NK-92 (cell line): ENCODE data around the gene CROT.
"Not testable (repeated sequence)": the region's sequence is repeated elsewhere in the genome, so short reads cannot be mapped to it uniquely, and the experiment has no call there.

Experiments
- DNase-seq: peaks from one replicate; lab custom pipeline; 2025; ENCODE audit not compliant: unreplicated experiment; lab: John Stamatoyannopoulos, UW

The CROT gene, protein sequence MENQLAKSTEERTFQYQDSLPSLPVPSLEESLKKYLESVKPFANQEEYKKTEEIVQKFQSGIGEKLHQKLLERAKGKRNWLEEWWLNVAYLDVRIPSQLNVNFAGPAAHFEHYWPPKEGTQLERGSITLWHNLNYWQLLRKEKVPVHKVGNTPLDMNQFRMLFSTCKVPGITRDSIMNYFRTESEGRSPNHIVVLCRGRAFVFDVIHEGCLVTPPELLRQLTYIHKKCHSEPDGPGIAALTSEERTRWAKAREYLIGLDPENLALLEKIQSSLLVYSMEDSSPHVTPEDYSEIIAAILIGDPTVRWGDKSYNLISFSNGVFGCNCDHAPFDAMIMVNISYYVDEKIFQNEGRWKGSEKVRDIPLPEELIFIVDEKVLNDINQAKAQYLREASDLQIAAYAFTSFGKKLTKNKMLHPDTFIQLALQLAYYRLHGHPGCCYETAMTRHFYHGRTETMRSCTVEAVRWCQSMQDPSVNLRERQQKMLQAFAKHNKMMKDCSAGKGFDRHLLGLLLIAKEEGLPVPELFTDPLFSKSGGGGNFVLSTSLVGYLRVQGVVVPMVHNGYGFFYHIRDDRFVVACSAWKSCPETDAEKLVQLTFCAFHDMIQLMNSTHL

DNA sequence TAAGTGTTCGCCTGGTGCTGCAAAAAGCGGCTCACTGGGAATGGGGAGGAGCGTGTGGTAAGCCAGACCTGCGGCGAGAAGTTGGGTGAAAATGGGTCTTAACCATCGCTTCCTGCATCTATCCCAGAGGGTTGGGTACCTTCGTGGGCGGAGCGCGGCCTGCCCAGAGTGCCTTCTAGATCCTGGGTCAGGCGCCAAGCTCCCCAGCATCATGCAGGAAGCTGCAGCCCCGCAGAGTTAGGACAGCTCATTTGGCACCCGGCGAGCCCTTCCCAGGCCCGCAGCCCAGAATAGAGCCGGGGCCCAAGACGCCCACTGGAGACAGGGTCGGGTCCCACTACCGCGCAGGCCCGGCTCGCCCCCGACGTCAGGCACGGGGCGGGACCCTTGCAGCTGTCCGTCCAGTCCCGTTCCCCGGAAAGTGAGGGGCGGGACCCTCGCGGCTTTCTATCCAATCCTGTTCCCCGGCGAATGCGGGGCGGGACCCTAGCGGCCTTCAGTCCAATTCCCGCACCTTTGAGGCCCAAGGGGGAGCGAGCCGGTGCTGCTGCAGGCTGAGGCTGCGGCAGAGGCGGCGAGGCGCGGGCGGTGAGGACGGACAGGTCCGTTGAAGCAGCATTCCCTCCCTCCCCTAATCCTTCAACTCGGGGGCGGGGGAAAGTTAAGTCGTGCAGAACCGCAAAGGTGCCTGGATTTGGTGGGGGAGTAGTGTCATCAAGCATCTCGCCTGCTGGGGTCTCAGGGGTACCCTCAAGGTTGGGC, at the start of gene CROT:
Gene CROT, plus strand, starts transcription at position 499 of the 762 bp plus-strand sequence. CDS start 3,405 bp downstream, outside the sequence.
- peak; percentile 57 for DNase-seq

DNA sequence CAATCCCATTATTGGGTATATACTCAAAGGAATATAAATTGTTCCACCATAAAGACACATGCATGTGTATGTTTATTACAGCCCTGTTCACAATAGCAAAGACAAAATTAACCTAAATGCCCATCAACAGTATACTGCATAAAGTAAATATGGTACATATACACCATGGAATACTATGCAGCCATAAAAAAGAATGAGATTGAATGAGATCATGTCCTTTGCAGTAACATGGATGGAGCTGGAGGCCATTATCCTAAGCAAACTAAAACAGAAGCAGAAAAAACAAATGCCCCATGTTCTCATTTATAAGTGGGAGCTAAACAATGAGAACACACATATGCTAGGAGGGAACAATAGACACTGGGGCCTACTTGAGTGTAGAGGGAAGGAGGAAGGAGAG, 44.7 kb upstream of the CROT start:
- DNase-seq = no peak

DNA sequence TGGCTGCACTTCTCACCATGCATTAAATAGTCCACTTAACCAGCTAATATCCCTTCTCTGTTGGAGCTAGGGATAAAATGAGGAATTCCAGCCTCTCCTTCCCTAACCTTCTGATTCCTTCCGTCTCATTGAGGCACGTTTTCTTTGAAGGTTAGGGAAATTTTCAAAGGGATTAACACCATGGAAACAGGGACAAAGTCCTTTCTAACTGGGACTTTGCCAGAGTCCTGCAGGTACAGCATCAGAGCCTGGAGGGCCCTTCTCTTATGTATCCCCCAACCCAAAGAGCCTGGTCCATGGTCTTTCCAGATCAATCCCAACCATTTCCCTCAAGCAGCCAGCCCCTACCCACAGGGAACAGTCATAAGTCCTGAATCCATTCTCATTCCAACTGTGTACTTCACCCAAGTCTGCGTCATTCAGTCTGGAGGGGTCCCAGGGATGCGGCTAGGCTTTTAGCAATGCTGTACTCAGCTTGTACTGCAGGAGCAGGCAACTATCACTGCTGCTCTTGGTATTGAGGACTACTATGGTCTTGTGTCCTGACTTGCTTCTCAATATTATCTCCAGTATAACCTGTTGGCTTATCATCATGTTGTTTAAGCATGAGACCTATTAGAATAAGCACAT, 34.6 kb upstream of the CROT start:
- no peak for DNase-seq

DNA sequence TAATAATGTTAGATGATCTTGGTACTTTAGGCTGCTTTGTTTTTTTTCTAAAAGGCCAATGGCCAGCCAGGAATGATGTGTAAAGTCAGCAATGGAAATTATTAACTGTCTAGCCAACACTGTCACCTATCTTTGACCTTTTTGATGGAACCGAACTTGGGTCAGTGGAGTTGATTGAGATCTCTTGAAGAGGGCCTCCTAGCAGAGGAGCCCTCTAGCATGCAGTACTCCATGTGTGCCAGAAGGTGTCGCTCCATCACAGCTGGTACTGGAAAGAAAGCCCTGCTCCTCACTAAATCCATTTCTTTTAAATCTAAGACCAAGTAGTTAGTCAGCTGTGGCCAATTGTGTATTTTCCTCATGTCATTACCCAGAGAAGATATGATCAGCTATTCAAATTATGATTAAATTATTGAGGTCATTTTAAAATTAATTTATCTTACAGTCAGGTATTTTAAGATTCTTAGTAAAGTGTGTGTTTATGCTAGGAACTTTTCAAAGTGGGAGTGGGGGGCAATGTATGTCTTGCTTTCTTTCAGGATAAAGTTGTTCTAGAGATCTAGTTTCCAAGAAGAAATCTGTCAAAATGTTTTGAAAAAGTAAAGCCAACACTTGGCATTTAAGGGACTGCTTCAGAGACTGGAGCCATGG, 33.1 kb upstream of the CROT start:
- no peak for DNase-seq

DNA sequence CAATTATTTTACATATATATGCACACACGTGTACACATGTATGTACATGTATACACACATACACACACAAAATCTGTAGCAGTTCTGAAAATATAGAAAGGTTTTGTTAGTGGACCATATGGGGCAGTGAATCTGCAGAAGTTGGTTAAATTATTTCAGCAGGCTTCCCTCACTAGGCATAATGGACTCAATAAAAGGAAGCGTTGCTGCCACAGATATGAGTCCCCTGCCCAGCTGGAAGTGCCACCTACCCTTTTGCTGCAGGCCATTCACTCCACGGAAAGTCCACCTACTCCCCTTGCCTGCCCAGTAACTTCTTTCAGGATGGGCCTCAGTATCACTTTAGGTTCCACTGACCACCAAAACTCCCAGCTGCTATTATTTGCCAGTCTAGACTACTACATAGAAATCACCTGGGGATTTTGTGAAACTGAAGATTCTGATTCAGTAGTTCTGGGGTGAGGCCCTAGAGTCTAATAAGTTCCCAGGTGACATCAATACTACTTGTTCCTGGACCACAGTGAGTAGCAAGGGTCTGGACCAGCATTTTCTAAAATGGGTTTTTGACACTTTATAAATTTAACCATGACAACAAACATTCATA, 29.3 kb upstream of the CROT start:
- no peak for DNase-seq

DNA sequence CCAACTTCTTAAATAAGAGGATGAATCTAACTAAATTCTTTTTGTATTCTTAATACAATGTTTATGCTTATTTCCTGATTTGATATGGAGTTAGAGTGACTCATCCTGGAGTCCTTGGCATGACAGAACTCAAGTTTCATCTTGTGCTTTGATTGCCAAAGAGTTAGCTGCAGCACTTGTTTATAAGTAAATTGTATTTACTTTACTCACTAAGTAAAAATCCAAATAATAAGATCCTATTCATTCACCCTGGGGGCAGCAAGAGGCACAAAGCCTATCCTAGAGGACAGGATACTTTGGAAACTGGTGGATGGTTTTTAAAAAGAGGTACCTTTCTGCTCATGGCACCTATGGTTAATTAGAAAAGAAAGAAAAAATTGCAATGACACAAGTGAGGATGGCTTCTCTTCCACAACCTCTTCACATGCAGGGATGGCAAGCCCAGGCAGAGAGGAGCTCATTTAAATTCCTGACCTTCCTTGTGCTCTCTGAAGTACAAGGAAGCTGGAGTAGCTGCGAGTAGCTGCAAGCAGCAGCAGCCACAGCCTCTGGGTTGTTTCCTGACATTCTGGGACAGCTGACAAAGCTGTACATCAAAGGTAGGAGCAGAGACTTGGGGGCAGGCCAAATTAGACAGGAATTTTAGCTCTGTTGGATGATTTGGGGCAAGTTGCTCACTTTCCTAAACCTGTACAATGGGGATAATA, 28.5 kb upstream of the CROT start:
- DNase-seq = no peak

DNA sequence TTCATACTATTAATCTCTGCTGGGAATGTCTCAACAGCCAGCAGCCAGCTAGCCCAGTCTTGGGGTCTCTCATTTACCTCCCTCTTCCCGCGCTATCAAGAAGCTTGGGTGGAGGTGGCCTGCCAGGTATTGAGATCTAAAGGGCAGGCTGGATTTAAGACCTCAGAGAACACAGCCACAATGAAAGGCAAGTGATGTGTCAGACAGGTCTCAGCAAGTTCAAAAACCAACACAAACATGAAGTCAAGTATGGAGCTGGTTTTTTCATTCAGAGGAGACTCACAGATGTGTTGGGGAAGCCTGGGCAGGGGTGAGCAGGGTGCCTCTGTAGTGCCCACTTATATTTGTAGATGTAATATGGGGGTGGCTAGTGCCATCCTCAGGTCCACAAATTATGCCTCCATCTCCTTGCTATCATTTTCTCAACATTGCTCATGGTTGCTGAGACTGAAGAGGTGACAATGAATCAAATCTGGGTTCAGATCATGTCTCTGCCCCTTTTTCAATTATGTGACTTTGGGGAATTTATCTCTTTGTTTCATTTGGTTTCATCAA, 27.7 kb upstream of the CROT start:
- DNase-seq = no peak

DNA sequence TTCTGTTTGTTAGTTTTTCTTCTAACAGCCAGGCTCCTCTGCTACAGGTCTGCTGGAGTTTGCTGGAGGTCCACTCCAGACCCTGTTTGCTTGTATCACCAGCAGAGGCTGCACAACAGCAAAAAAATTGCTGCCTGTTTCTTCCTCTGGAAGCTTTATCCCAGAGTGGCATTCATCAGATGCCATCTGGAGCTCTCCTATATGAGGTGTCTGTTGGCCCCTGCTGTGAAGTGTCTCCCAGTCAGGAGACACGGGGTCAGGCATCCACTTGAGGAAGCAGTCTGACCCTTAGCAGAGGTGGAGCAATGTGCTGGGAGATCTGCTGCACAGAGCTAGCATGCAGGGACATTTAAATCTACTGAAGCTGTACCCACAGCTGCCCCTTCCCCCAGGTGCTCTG, 26.7 kb upstream of the CROT start:
- DNase-seq = no peak

DNA sequence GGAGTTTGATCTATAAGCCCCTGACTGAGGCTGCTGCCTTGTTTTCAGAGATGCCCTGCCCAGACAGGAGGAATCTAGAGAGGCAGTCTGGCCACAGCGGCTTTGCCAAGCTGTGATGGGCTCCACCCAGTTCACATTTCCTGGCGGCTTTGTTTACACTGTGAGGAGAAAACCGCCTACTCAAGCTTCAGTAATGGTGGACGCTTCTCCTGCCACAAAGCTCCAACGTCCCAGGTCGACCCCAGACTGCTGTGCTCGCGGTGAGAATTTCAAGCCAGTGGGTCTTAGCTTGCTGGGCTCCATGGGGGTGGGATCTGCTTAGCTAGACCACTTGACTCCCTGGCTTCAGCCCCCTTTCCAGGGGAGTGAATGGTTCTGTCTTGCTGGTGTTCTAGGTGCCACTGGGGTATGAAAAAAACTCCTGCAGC, 26.3 kb upstream of the CROT start:
- not testable (repeated sequence) for DNase-seq

DNA sequence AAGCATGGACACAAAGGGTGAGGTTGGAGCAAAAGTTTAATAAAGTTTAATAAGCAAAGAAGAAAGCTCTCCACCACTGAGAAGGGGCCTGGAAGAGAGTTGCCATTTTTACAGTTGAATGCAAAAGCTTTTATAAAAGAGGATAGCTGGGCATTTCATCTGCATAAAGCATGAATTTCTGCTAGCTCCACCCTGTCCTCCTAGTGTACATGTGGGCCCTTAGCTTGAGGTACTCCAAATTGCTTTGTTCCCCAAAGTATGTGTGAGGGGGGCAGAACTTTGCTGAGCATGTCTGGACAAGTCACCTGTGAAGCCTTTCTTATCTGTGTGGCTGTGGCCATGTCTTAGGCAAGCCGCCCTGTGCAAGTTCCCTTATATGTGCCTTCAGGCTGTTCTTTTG, 22.6 kb upstream of the CROT start:
- no peak for DNase-seq

DNA sequence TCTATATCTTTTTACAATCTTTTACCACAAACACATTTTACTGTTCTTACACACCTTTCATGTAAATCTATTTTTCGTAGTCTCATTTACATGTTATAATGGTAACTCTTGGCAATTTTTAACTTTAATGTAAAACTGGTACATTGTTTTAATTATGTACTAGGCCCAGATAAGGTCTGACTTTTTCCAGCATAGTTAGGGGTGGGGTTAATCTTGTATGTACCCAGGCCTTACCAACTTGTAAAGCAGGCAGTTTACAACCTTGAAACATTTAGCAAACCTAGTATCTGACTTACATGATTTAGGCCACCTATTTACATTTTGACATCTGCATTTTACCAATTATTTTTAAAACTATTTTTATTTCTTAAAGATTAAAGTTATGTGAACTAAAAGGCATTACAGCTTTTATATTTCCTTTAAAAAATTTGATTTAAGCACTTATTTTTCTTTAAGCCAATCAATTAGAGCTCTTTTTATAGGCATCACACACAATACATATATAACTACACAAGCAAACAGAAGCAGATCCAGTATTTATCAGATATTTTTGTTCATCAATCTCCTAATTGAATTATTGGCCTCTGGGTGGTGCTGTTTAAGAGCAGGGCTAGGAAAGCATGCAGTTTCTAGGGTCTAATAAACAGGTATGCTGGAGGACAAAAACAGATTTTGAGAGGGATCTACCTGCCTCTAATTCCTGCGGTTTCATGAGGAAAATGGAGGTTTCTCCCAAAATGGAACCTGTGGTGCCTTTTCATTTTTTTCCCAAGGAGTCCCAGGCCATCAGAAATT, 19.7 kb upstream of the CROT start:
- DNase-seq = no peak

DNA sequence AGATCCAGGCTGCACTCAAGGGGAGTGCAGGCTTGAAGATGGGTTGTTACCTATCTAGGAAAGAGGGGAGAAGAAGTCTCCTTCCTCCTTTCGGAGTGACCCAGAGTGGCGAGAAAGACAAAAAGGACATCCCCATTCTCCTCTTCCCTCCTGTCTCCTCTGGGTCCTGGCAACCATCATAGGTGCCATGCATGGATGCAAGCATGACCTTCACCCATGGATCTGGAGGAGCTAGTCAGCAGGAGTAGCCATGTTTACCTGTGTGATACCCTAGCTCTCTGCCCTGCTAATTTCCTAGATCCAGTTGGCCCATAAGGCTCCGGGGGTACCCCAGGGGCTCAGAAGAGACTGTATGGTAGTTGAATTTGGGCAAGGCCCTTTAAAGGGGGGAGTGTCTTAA, 17.2 kb upstream of the CROT start:
- DNase-seq = no peak

DNA sequence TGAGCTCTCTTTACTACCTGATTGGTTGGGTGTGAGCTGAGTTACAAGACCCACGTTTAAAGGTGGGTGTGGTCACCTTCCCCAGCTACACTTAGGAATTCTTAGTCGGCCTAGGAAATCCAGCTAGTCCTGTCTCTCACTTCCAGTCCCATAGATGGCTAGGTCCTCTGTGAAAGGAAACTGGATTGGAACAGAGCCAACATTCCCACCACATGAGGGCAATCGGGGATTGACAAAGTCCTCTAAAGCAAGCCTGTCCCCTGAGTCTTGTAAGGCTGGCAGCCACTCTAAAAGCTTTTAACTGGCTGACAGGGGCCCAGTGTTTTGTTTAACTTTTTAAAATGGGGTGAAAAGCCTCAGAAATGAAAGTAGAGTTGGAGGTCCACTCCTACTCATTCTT, 15.1 kb upstream of the CROT start:
- DNase-seq = no peak

DNA sequence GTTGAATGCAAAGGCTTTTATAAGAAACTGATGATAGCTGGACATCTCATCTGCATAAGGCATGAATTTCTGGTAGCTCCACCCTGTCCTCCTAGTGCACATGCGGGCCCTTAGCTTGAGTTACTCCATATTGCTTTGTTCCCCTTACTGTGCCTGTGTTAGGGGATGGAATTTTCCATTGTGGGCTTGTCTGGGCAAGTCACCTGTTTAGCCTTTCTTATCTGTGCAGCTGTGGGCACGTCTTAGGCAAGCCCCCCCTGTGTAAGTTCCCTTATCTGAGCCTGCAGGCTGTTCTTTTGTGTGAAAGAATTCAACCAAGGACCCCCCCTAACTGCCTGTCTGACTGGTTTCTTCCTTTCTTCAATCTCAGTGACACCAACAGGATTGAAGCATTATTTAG, 14.5 kb upstream of the CROT start:
- DNase-seq = no peak

DNA sequence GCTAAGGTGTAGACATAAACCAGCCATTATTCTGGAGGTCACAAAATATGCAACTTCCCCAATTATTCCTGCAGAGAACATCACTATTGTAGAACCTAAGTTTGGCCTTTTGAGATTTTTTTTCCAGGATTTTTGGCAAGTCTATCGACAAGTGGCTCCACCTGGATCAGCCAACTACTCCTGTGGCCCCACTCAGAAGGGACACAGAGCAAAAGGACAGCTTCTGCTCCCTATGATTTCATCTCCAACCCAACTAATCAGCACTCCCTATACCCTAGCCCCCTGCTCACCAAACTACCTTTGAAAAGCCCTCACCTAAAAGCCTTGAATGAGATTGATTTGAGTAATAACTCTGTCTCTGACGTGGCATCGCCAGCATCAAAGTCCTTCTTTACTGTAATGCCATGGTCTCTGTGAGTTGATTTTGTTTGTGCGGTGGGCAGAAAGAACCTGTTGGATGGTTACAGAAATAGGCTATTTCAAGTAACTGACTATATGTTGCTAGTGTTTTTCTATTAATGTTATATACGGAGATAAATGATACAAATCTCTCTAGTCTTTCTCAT, 13.7 kb upstream of the CROT start:
- DNase-seq = no peak

DNA sequence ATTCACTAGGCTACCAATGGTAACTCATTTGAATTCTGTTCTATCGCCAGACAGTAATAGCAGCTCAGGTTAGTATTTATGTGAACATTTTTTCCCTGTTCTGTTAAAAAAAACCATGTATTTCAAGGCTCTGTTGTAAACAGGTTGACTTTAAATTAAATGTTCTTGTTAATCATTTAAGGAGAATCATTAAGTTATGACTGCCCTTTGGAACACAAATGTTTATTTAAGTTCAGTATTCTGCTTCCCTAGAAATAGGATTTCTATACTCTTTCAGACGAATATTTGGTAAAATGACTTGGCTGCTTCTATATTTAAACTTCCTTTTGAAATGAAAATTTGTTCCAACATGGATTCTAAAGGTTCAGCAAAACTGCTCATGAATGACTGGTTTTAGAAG, 13.1 kb upstream of the CROT start:
- no peak for DNase-seq

DNA sequence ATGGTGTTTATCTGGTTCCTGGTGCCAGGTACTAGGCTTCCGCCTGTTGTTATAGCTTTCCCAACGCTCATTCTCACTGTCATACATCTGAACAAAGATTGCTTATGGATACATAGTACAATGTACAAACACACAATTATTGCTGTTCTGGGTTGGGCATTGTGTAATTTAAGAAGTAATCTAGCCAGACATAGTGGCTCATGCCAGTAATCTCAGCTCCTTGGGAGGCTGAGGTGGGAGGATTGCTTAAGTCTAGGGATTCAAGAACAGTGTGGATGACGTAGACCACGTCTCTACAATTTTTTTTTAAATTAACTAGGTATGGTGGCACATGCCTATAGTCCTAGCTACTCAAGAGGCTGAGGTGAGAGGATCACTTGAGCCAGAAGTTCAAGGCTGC, 9.3 kb upstream of the CROT start:
- DNase-seq = no peak

DNA sequence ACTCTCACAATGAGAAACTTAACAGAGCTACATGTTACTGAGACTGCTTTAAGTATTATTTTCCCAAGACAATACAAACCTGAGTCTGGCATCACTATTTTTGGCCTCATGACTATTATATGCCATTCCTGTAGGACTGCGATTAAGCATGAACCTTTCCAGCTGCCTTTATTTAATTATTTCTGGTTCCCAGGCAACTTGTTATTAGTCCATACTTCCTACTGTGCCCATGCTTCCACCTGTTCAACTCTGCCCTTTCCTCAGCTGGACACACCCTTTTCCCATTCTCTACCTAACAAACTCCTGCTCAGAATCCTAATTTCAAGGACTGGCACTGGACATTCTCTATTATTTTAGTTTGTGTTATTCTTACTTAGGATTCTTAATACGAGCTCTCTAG, 8.1 kb upstream of the CROT start:
- no peak for DNase-seq
